BE2C (cell line): ENCODE data around the gene TDRD12.

Experiments used
- DNase-seq: peaks from one replicate; pipeline ENCODE4 v3.0.0-alpha.2; 2020
- H3K27me3 ChIP-seq: fragments of 250-450 bp; sonication (Bioruptor Pico); 2 replicates; pipeline ENCODE4 v1.5.1; 2020; ENCODE audit warnings: mild to moderate bottlenecking
- H3K36me3 ChIP-seq: fragments of 250-450 bp; sonication (Bioruptor Pico); 2 replicates; pipeline ENCODE4 v1.5.1; 2020; ENCODE audit warnings: mild to moderate bottlenecking
- H3K4me1 ChIP-seq: fragments of 250-450 bp; sonication (Bioruptor Pico); 2 replicates; pipeline ENCODE4 v1.5.1; 2020
- H3K4me3 ChIP-seq: 2 replicates; pipeline ENCODE4 v1.5.1; 2011; ENCODE audit warnings: low read depth, low read length
- H3K9me3 ChIP-seq: fragments of 250-450 bp; sonication (Bioruptor Pico); 2 replicates; pipeline ENCODE4 v1.5.1; 2020
- TF ChIP-seq, protein P1 (sequence below): IDR thresholded peaks from 2 replicates; pipeline ENCODE4 v1.5.1; 2012; ENCODE audit warnings: mild to moderate bottlenecking, low read depth, low read length

Gene TDRD12

DNA sequence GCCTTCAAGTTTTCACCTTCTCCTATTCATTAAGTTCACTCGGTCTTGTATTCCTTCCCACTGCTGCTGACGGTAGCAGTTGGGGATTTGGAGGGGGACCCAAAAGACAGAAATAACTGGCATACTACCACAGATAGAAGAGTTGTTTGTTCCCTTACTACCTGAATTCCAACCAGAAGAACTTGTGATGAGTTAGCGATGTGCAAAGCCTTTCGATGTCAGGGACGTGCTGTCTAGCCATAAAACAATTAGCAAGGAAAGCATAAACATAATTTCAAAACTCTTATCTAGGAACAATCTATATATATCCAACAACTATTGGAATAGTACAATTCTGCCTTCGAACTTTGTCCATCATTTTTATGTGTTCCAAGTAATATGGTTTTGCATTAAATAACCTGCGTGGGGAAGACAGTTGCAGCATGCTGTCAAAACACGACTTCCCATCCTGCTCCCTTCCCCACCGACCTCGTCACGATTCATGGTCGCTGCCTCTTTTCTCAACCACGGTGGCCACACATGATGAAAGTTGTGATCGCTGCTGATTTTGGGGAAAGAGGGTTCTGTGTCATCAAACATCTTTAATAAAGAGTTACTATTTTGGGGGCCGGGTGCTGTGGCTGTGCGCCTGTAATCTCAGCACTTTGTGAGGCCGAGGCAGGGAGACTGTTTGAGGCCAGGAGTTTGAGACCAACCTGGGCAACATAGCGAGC is 153.8 kb downstream of the TDRD12 start:
- Histone ChIP-seq H3K9me3 (no peaks in the 10 kb centered on the region), H3K27me3 (no peaks in the 10 kb centered on the region), H3K4me3 (no peak overlapping the region), H3K4me1 (no peaks in the 10 kb centered on the region), H3K36me3 (no peaks in the 10 kb centered on the region)
- no peak for DNase-seq
- TF ChIP-seq, protein P1, sequence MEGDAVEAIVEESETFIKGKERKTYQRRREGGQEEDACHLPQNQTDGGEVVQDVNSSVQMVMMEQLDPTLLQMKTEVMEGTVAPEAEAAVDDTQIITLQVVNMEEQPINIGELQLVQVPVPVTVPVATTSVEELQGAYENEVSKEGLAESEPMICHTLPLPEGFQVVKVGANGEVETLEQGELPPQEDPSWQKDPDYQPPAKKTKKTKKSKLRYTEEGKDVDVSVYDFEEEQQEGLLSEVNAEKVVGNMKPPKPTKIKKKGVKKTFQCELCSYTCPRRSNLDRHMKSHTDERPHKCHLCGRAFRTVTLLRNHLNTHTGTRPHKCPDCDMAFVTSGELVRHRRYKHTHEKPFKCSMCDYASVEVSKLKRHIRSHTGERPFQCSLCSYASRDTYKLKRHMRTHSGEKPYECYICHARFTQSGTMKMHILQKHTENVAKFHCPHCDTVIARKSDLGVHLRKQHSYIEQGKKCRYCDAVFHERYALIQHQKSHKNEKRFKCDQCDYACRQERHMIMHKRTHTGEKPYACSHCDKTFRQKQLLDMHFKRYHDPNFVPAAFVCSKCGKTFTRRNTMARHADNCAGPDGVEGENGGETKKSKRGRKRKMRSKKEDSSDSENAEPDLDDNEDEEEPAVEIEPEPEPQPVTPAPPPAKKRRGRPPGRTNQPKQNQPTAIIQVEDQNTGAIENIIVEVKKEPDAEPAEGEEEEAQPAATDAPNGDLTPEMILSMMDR, result no peak

DNA sequence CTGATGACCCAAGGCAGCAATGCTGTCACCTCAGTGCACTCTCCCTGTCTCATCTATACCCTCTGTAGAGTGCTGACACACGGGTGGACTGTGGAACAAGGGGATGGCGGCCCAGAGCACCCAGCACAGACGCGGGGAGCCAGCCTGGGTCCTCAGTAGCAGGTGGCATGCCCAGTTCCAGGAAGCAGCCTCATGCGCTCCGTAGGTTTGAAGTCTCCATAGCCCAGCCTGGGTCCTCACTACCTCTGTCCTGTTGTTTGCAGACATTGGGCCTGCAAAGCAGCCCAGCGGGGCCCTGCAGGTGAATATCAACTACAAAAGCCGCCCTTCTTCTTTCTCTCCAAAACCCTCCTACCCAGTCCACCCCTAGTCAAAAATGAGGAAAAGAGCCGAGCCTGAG is 155.0 kb downstream of the TDRD12 start:
- Histone ChIP-seq H3K27me3 (no peaks in the 10 kb centered on the region), H3K9me3 (no peaks in the 10 kb centered on the region), H3K36me3 (no peaks in the 10 kb centered on the region), H3K4me1 (no peaks in the 10 kb centered on the region), H3K4me3 (no peak overlapping the region)
- no peak for DNase-seq
- TF ChIP-seq, protein P1, result no peak

DNA sequence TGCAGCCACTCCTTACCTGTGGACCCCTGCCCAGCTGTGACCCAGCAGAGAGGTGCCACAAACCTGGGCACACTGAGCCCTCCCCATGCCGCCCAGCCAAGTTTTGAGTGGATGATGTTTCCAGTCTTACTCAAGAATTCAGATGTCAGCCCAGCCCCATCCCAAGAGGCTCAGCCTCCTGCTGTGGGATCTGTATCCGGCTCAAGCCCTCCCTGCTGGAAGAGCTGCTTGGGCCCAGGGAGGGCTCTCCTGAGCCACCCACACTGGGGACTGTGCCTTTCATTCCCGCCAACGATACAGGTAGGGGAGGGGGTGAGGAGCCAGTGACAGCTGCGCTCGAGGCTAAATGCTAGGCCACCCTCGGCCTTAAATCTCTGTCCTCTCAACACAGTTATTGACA is 155.9 kb downstream of the TDRD12 start:
- Histone ChIP-seq H3K36me3 (no peaks in the 10 kb centered on the region), H3K4me3 (no peak overlapping the region), H3K9me3 (no peaks in the 10 kb centered on the region), H3K4me1 (no peaks in the 10 kb centered on the region), H3K27me3 (no peaks in the 10 kb centered on the region)
- TF ChIP-seq, protein P1, result no peak
- no peak for DNase-seq

DNA sequence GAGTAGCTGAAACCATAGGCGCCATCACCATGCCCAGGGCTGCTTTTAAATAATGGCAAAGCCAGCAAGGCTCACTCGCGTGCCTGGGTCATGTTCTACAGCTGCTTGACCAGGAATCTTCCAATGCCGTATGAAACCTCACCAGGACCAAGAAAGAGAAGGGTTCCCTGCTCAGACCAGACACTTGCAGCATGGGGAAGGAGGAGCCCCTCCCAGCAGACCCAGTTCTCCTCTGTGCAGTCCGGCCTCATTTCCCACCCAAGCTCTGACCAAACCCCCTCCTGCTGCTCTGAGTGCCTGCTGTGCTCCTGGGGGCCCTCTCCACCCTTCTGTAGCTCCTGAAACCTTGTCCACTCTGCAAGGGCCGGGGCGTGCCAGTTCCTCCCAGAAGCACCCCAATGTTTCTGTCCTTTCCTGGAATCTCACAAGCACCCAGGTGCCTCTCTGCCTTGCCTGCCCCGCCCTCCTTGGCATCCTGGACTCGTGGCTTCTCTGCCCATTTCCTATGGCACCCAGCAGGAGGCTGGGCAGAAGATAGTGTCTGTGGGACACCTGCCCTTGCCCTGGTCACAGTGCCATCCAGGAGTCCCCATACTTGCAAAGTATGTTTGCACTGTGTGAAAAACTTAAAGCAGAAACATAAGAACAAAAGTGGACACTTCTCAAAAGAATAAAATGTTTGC is 156.8 kb downstream of the TDRD12 start:
- H3K9me3 ChIP-seq, result no peaks in the 10 kb centered on the region
- no peak overlapping the region for H3K4me3 ChIP-seq
- no peaks in the 10 kb centered on the region for H3K36me3 ChIP-seq
- TF ChIP-seq, protein P1, result no peak
- no peaks in the 10 kb centered on the region for H3K4me1 ChIP-seq
- no peaks in the 10 kb centered on the region for H3K27me3 ChIP-seq
- no peak for DNase-seq

DNA sequence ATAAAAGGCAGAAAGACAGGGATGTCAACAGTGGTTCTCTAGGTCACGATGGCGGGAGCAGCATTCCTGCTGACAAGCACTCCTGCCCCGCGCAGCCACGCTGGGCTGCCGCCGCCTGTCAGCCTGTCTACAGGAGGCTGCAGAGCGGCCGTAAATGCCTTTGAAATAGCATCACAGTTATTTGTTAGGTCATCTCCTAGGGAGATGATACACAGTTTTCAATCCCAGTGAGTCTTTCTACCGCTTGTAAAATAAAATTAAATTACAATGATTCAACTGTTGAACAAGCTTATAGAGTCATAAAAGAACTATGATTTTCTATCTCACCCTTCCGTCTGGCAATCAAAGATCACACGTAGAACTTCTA is 157.3 kb downstream of the TDRD12 start:
- no peaks in the 10 kb centered on the region for H3K27me3 ChIP-seq

More for the DNA sequence above, 157.3 kb downstream of the TDRD12 start:
- TF ChIP-seq, protein P1, result no peak
- Histone ChIP-seq H3K36me3 (no peaks in the 10 kb centered on the region), H3K4me1 (no peaks in the 10 kb centered on the region), H3K4me3 (no peak overlapping the region), H3K9me3 (no peaks in the 10 kb centered on the region)
- no peak for DNase-seq
